GM21723 (cell line): ENCODE results near the gene NUMA1.

Experiments used
- ATAC-seq: cut with Tn5 transposase; IDR thresholded peaks from one replicate; pipeline ENCODE4 v1.9.1; 2021; ENCODE audit warnings: mild to moderate bottlenecking, moderate library complexity; ENCODE audit not compliant: unreplicated experiment

NUMA1 gene

GRCh38 chr11:72015511-72016061, 64.8 kb downstream of the NUMA1 start:
- no peak for ATAC-seq

GRCh38 chr11:72014761-72015320, 65.5 kb downstream of the NUMA1 start:
- no peak for ATAC-seq

GRCh38 chr11:72013765-72014711, 66.3 kb downstream of the NUMA1 start:
- no peak for ATAC-seq

- no peak for ATAC-seq
Measured at GRCh38 chr11:72012897-72013721, 67.2 kb downstream of the NUMA1 start.

DNA sequence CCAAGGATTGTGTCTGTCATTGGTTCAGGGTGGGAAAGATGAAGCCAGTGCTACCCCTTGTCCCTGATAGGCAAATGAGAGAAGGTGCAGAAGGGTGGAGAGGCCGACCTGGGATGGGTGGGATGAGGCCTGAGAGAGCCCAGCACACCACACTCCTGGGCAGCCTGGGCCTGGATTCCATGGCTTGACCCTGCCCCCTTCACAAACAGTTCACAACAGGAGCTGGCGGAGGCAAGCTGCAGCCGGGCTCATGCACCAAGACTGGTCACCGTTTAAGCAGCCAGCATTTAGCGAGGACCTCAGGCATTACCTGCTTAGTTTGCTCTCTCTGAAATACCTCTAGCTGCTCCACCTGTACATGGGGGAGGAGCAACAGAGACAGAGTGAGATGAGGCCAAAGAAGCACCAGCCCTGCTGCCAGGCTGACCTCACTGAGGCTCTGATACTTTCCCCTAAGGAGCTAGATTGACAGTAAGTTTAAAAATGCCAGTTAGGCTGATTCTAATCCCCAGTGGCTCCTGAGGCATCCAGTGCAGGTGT, 68.2 kb downstream of the NUMA1 start:
- no peak for ATAC-seq

GRCh38 chr11:72010529-72011233, 69.7 kb downstream of the NUMA1 start:
- no peak for ATAC-seq

DNA sequence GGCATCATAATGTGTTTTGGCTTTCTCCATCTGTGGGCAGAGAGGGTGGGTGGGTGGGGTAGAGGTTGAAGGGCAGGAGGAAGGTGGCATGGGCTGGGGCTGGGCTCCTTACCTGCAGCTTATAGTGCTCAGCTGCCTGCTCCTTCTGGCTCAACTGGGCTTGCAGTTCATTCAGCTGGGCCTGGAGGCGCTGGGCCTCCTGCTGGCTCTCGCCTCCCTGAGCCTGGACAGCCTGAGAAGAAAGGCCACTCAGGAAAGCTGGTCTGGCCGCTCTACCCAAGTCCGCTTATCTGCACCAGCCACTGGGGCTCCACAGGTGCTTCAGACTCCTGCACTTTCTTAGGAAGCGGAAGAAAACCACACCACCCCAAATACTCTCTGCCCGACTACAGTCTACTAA, 71.2 kb downstream of the NUMA1 start:
- ATAC-seq, result no peak

DNA sequence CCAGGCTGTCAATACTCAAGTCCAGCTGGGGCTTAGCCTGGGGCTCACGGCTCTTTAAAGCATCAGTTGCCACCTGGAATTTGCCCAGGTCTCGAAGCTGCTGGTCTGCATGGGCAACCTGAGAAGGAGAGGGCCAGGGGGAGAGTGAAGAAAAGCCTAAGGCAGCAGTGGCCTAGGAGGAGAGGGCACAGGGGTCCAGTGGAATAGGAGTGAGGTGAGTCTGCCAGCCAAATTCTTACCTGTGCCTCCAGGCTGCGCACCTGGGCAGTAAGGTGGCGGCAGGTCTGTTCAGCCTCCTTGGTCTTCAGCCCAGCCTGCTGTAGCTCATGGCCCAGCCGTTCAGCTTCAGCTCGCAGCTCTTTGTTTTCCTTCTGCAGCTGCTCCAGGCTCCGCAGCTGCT, 71.6 kb downstream of the NUMA1 start:
- ATAC-seq, result no peak

GRCh38 chr11:72007587-72007986, 72.8 kb downstream of the NUMA1 start:
- no peak for ATAC-seq

- ATAC-seq, result no peak
Measured at GRCh38 chr11:72007089-72007476, 73.3 kb downstream of the NUMA1 start.

DNA sequence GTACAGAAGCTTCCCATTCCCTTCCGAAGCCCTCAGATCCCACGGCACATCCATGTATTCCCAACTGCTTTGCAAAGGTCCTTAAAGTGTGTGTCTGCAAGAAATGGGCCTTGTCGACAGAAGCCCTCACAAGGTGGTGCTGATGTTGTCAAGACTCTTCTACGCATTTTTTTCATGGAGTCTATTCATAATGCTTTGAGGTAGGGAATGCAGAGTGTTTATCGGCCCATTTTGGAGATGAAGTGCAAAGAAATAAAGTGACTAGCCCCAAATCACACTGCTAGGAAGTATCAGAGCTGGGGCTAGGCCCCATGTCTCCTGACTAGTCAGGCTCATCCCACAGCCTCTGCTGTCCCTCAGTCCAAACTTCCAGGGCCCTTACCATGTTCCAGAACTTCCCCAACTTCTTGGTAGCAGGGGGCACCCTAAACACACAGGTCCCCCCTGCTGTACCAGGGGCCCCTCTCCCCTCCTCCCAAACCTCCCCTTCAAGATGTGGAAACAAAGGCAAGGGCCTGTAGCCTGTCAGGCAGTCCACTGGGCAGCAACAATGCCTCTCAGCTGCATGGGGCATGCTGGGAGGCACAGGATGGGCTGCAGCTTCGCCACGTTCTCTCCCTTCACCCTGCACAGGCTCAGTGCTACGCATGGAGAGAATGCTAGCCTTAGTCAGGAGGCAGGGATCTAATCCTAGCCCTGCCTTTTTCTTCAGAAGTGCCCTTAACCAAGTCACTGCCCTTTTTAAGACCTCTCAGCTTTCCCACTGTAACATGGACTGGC, 73.8 kb downstream of the NUMA1 start:
- no peak for ATAC-seq

GRCh38 chr11:72005347-72006260, 74.7 kb downstream of the NUMA1 start:
- ATAC-seq, result no peak

DNA sequence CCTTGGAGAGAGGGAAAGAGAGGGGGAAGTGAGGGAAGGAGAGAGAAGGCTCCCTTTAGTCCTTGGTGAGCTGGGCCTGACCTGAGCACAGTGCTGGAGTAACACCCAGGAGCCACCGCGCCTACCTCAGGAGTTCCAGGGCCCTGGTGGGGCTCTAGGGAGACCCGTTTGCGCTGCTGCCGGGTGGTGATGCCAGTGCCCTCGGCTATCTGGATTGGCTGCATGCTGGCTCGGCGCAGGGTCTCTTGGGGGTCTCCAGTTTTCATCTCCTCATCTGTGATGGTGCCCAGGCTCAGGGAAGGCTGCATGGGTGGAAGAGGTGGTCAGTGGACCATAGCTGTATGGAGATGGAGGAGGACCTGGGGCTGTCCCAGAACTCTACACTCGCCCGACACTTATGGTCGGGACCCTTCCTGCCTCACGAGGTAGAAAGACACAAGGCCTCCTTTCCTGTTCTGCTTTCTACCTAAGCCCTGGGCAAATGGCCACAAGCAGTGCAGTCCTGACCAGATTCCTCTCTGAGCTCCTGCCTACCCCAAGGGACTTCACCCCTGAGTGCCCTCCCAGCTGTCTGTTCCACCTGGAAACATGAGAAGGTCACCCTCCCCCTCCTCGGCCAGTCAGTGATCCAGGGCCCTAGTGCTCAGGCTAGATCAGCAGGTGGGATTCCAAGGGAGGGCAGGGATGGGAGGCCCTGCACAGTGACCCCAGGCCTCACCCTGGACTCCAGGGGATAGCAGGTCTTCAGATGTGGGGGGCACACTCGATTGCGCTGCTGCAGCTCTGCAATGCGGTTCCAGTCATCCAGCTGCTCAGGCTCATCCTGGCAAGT, 75.6 kb downstream of the NUMA1 start:
- no peak for ATAC-seq

GRCh38 chr11:72003776-72004171, 76.6 kb downstream of the NUMA1 start:
- no peak for ATAC-seq

GRCh38 chr11:72002841-72003775, 77.2 kb downstream of the NUMA1 start:
- ATAC-seq, result no peak

DNA sequence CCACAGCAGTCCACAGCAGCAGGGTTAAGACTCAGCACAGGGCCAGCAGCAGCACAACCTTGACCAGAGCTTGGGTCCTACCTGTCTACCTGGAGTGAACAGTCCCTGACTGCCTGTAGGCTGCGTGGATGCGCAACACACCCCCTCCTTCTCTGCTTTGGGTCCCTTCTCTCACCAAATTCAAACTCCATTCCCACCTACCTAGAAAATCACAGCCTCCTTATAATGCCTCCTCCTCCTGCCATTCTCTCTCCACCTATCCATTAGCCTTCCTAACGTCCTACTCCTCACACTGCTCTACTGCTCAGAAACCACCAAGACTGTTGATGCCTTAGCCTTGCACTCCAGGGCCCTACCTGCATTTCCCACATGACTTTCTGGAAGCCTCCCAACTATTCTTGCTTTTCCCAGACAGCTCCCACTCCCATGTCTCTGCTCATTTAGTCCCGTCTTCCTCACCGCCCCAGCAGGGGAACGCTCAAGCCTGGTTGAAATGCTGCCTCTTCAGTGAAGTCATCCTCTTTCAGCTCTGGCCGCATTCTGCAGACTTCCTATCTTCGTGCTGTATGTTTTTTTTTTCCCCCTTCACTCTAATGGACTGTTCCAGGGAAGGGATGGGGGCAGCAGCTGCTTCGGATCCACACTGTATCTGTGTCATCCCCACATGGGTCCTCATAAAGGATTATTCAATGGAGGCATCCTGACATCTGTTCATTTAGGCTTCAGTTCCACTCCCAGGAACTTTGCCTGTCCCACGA, 78.3 kb downstream of the NUMA1 start:
- ATAC-seq, result no peak
